Ishikawa (cell line): ENCODE results near the gene CAMTA1.

Experiments
- EGR1 ChIP-seq: IDR thresholded peaks from 2 replicates; pipeline ENCODE4 v1.6.1; 2012
- REST ChIP-seq: IDR thresholded peaks from 2 replicates; pipeline ENCODE4 v1.6.1; 2012; ENCODE audit warnings: low read depth, mild to moderate bottlenecking
- YY1 ChIP-seq: IDR thresholded peaks from 2 replicates; pipeline ENCODE4 v1.6.1; 2012; ENCODE audit warnings: low read depth

GRCh38 chr1:7338439-7338838, 553.2 kb downstream of the CAMTA1 start:
- no peak for TF ChIP-seq REST
- no peak for TF ChIP-seq YY1
- TF ChIP-seq EGR1 = no peak
